GM23338 (cell line): ENCODE data around the gene ZBTB7B. TPM values are rescaled to one million over a fixed set of nuclear protein-coding genes. Genes with fewer than 3 reads are reported as not detected.

ENCODE experiments used
- ATAC-seq: fragments of 200-7000 bp; cut with Tn5 transposase; 3 replicates; pipeline ENCODE4 v1.9.1; 2020
- DNase-seq: peaks from one replicate; pipeline ENCODE4 v3.0.0-alpha.2; 2015; ENCODE audit warnings: low spot score
- H2AFZ ChIP-seq: fragments of 200-600 bp; sonication (generic); 2 replicates; pipeline ENCODE4 v1.8.0; 2016; ENCODE audit warnings: antibody characterized with exemption, mild to moderate bottlenecking, moderate library complexity
- H3F3A ChIP-seq: fragments of 200-600 bp; sonication (generic); replicated peaks from 2 replicates; pipeline ENCODE4 v1.8.0; 2017; ENCODE audit warnings: antibody characterized with exemption, mixed run types, low read depth
- H3K27ac ChIP-seq: fragments of 200-600 bp; sonication (generic); 2 replicates; pipeline ENCODE4 v1.6.1; 2016; ENCODE audit warnings: low read depth
- H3K27me3 ChIP-seq: fragments of 200-600 bp; sonication (generic); 2 replicates; pipeline ENCODE4 v1.8.0; 2016; ENCODE audit warnings: mild to moderate bottlenecking, mixed run types, moderate library complexity; ENCODE audit not compliant: insufficient read depth
- H3K36me3 ChIP-seq: fragments of 200-600 bp; sonication (generic); 2 replicates; pipeline ENCODE4 v1.8.0; 2016; ENCODE audit warnings: mild to moderate bottlenecking; ENCODE audit not compliant: insufficient read depth
- H3K4me1 ChIP-seq: fragments of 200-600 bp; sonication (generic); 2 replicates; pipeline ENCODE4 v1.8.0; 2016; ENCODE audit warnings: mild to moderate bottlenecking, moderate library complexity; ENCODE audit not compliant: insufficient read depth
- H3K4me2 ChIP-seq: fragments of 200-600 bp; sonication (generic); 2 replicates; pipeline ENCODE4 v1.7.1; 2017; ENCODE audit warnings: mixed run types
- H3K4me3 ChIP-seq: fragments of 200-600 bp; sonication (generic); 2 replicates; pipeline ENCODE4 v1.6.1; 2016; ENCODE audit warnings: mixed run types
- H3K79me2 ChIP-seq: fragments of 200-600 bp; sonication (generic); replicated peaks from 2 replicates; pipeline ENCODE4 v1.8.0; 2017; ENCODE audit warnings: mild to moderate bottlenecking; ENCODE audit not compliant: insufficient read depth
- H3K9me2 ChIP-seq: fragments of 200-600 bp; sonication (generic); 2 replicates; pipeline ENCODE4 v1.8.0; 2017; ENCODE audit not compliant: insufficient read depth
- H4K20me1 ChIP-seq: fragments of 200-600 bp; sonication (generic); replicated peaks from 2 replicates; pipeline ENCODE4 v1.8.0; 2017; ENCODE audit warnings: mild to moderate bottlenecking; ENCODE audit not compliant: insufficient read depth
- H3K27ac Mint-ChIP-seq: 2 replicates; pipeline ENCODE4 v1.8.0; 2020; ENCODE audit warnings: inconsistent platforms, mild to moderate bottlenecking, moderate library complexity, mixed read lengths
- H3K27me3 Mint-ChIP-seq: 3 replicates; pipeline ENCODE4 v1.8.0; 2022; ENCODE audit warnings: low read depth, mild to moderate bottlenecking, moderate library complexity, mixed read lengths, inconsistent platforms; ENCODE audit not compliant: insufficient read depth, poor library complexity
- H3K36me3 Mint-ChIP-seq: 3 replicates; pipeline ENCODE4 v1.8.0; 2021; ENCODE audit warnings: low read depth, mild to moderate bottlenecking, inconsistent platforms, moderate library complexity, mixed read lengths
- H3K4me1 Mint-ChIP-seq: 3 replicates; pipeline ENCODE4 v1.8.0; 2020; ENCODE audit warnings: mild to moderate bottlenecking, inconsistent platforms, mixed read lengths
- H3K4me3 Mint-ChIP-seq: 3 replicates; pipeline ENCODE4 v1.8.0; 2021; ENCODE audit warnings: moderate library complexity, mild to moderate bottlenecking, inconsistent platforms, mixed read lengths
- H3K9me3 Mint-ChIP-seq: 3 replicates; pipeline ENCODE4 v1.8.0; 2020; ENCODE audit warnings: moderate library complexity, mild to moderate bottlenecking, inconsistent platforms, mixed read lengths
- CREB1 ChIP-seq: fragments of 250-450 bp; sonication (Bioruptor Pico); IDR thresholded peaks from 2 replicates; pipeline ENCODE4 v1.5.0; 2020; ENCODE audit warnings: low read depth, mild to moderate bottlenecking, moderate library complexity
- EZH2 ChIP-seq: fragments of 200-600 bp; sonication (generic); IDR thresholded peaks from one replicate; pipeline ENCODE4 v1.8.0; 2017; ENCODE audit warnings: antibody characterized with exemption, mild to moderate bottlenecking, low read depth; ENCODE audit not compliant: unreplicated experiment
- EZH2phosphoT487 ChIP-seq: fragments of 200-600 bp; sonication (generic); IDR thresholded peaks from one replicate; pipeline ENCODE4 v1.8.1; 2018; ENCODE audit warnings: antibody characterized with exemption; ENCODE audit not compliant: unreplicated experiment
- JUNB ChIP-seq: IDR thresholded peaks from one replicate; pipeline ENCODE4 v1.6.1; 2016; ENCODE audit warnings: antibody characterized with exemption; ENCODE audit not compliant: unreplicated experiment
- NANOG ChIP-seq: IDR thresholded peaks from 2 replicates; pipeline ENCODE4 v1.6.1; 2016; ENCODE audit warnings: antibody characterized with exemption, borderline replicate concordance
- POLR2AphosphoS5 ChIP-seq: IDR thresholded peaks from 2 replicates; pipeline ENCODE4 v1.6.1; 2016; ENCODE audit warnings: antibody characterized with exemption, low read depth
- STAT1 ChIP-seq: IDR thresholded peaks from one replicate; pipeline ENCODE4 v1.6.1; 2016; ENCODE audit warnings: antibody characterized with exemption; ENCODE audit not compliant: unreplicated experiment
- ZNF114 ChIP-seq: fragments of 250-450 bp; sonication (Bioruptor Pico); IDR thresholded peaks from 2 replicates; pipeline ENCODE4 v1.5.0; 2020; ENCODE audit warnings: mild to moderate bottlenecking, moderate library complexity
- ZNF331 ChIP-seq: fragments of 250-450 bp; sonication (Bioruptor Pico); IDR thresholded peaks from 2 replicates; pipeline ENCODE4 v1.5.0; 2020; ENCODE audit warnings: low read depth, mild to moderate bottlenecking, moderate library complexity
- ZNF462 ChIP-seq: fragments of 250-450 bp; sonication (Bioruptor Pico); IDR thresholded peaks from 2 replicates; pipeline ENCODE4 v1.5.0; 2020; ENCODE audit warnings: mild to moderate bottlenecking, moderate library complexity
- polyA plus RNA-seq: library from polyadenylated mRNA; unstranded; fragments of >200 nt; fragmentation: Nextera tagmentation; extraction: Ambion mirVana; gene quantifications from 2 replicates; pipeline ENCODE4 v1.2.1, GENCODE V29; 2016
- total RNA-seq: library from RNA; depleted of rRNA; stranded (reverse); fragments of >200 nt; shearing (Covaris generic); gene quantifications from 2 replicates; pipeline ENCODE4 v1.2.3, GENCODE V29; 2014
- TF ChIP-seq, protein P1 (sequence below), 2 experiments: fragments of 200-600 bp in 1 of 2; sonication (generic) in 1 of 2; conservative IDR thresholded peaks; 2 replicates each; pipeline versions ENCODE4 v1.5.1 to v1.6.1; 2016 to 2017; ENCODE audit warnings: antibody characterized with exemption in 2 of 2, low read depth in 2 of 2, mild to moderate bottlenecking in 2 of 2, moderate library complexity in 1 of 2
- TF ChIP-seq, protein P2 (sequence below): IDR thresholded peaks from one replicate; pipeline ENCODE4 v1.6.1; 2018; ENCODE audit warnings: antibody characterized with exemption; ENCODE audit not compliant: unreplicated experiment
- TF ChIP-seq, protein P3 (sequence below): IDR thresholded peaks from 2 replicates; pipeline ENCODE4 v1.6.1; 2016; ENCODE audit warnings: antibody characterized with exemption

ZBTB7B gene
- total and polyA plus RNA-seq, 2 experiments from 2014 or later: 3.6 to 32.6 TPM

GRCh38 chr1:154967331-154967950 lies 35.2 kb upstream of the ZBTB7B start:
- H3F3A ChIP-seq: peaks cover 43% of the 10 kb centered on the region
- DNase-seq (no peak), ATAC-seq (no peak)
- H3K27ac Mint-ChIP-seq: no peak overlapping the region
- peak overlapping the region; percentile 33; the same call in 1 of the 3 replicates for H3K4me3 Mint-ChIP-seq
- no peak overlapping the region for H3K4me2 ChIP-seq
- H3K27ac ChIP-seq: no peak overlapping the region
- peaks cover 36% of the 10 kb centered on the region for H3K36me3 ChIP-seq
- H3K9me2 ChIP-seq: no peaks in the 10 kb centered on the region
- no peak overlapping the region for H2AFZ ChIP-seq
- peaks cover 30% of the 10 kb centered on the region for H3K4me1 ChIP-seq
- peaks cover 24% of the 10 kb centered on the region for H4K20me1 ChIP-seq
- H3K79me2 ChIP-seq: peaks cover 42% of the 10 kb centered on the region
- TF ChIP-seq CREB1 (no peak), STAT1 (no peak), ZNF462 (CRISPR knock-in tag) (no peak), JUNB (no peak), NANOG (no peak), ZNF331 (CRISPR knock-in tag) (no peak), EZH2 (no peak), EZH2phosphoT487 (no peak), POLR2AphosphoS5 (no peak), ZNF114 (CRISPR knock-in tag) (no peak)
- TF ChIP-seq, protein P1, sequence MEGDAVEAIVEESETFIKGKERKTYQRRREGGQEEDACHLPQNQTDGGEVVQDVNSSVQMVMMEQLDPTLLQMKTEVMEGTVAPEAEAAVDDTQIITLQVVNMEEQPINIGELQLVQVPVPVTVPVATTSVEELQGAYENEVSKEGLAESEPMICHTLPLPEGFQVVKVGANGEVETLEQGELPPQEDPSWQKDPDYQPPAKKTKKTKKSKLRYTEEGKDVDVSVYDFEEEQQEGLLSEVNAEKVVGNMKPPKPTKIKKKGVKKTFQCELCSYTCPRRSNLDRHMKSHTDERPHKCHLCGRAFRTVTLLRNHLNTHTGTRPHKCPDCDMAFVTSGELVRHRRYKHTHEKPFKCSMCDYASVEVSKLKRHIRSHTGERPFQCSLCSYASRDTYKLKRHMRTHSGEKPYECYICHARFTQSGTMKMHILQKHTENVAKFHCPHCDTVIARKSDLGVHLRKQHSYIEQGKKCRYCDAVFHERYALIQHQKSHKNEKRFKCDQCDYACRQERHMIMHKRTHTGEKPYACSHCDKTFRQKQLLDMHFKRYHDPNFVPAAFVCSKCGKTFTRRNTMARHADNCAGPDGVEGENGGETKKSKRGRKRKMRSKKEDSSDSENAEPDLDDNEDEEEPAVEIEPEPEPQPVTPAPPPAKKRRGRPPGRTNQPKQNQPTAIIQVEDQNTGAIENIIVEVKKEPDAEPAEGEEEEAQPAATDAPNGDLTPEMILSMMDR (conservative IDR thresholded peaks at IDR 0.05; ENCODE audit: low read depth in 2 of 2): no peak
- TF ChIP-seq, protein P2, sequence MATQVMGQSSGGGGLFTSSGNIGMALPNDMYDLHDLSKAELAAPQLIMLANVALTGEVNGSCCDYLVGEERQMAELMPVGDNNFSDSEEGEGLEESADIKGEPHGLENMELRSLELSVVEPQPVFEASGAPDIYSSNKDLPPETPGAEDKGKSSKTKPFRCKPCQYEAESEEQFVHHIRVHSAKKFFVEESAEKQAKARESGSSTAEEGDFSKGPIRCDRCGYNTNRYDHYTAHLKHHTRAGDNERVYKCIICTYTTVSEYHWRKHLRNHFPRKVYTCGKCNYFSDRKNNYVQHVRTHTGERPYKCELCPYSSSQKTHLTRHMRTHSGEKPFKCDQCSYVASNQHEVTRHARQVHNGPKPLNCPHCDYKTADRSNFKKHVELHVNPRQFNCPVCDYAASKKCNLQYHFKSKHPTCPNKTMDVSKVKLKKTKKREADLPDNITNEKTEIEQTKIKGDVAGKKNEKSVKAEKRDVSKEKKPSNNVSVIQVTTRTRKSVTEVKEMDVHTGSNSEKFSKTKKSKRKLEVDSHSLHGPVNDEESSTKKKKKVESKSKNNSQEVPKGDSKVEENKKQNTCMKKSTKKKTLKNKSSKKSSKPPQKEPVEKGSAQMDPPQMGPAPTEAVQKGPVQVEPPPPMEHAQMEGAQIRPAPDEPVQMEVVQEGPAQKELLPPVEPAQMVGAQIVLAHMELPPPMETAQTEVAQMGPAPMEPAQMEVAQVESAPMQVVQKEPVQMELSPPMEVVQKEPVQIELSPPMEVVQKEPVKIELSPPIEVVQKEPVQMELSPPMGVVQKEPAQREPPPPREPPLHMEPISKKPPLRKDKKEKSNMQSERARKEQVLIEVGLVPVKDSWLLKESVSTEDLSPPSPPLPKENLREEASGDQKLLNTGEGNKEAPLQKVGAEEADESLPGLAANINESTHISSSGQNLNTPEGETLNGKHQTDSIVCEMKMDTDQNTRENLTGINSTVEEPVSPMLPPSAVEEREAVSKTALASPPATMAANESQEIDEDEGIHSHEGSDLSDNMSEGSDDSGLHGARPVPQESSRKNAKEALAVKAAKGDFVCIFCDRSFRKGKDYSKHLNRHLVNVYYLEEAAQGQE: no peak
- TF ChIP-seq, protein P3, sequence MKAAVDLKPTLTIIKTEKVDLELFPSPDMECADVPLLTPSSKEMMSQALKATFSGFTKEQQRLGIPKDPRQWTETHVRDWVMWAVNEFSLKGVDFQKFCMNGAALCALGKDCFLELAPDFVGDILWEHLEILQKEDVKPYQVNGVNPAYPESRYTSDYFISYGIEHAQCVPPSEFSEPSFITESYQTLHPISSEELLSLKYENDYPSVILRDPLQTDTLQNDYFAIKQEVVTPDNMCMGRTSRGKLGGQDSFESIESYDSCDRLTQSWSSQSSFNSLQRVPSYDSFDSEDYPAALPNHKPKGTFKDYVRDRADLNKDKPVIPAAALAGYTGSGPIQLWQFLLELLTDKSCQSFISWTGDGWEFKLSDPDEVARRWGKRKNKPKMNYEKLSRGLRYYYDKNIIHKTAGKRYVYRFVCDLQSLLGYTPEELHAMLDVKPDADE: no peak
- H3K4me1 Mint-ChIP-seq: peaks cover 48% of the 10 kb centered on the region
- no peaks in the 10 kb centered on the region for H3K9me3 Mint-ChIP-seq
- peaks cover 71% of the 10 kb centered on the region for H3K36me3 Mint-ChIP-seq
- H3K27me3 ChIP-seq: no peaks in the 10 kb centered on the region
- H3K27me3 Mint-ChIP-seq: peaks cover 11% of the 10 kb centered on the region
- H3K4me3 ChIP-seq: no peak overlapping the region; the same call in 1 of the 2 replicates
